ENCODE results near the gene CLEC2A.
"Not testable (repeated sequence)": the region's sequence is repeated elsewhere in the genome, so short reads cannot be mapped to it uniquely, and the experiment has no call there.

The CLEC2A gene

GRCh38 chr12:9881246-9881645 is 50.9 kb downstream of the CLEC2A start, which contains the start of gene KLRF2:
KLRF2 (plus strand) TSS chr12:9881489; CDS start chr12:9881596, 107 bp downstream.
- DNase-seq (ENCODE audit: low read depth), result no peak

DNA sequence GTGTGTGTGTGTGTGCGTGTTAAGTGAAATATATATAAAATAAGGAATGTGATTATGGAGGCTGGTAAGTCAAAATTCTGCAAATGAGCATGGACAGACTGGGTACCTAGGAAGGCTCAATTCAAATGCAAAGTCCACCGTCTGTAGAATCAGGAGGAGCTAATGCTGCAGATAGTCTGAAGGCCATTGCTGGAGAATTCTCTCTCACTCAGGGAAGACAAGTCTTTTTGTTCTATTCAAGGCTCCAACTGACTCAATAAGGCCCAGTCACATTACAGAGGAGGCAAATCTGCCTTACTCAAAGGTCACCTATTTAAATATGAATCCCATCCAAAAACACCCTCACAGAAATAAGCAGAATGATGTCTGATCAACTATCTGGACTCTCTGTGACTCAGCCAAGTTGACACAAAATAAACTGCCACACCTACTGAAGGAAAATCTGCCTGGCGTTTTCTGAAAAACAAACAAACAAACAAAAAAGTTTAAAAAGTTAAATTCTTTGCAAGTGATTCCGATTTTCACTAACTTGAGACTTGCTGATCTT is 51.6 kb downstream of the CLEC2A start:
- no peak for DNase-seq (ENCODE audit: low read depth)

GRCh38 chr12:9876120-9876519 is 56.0 kb downstream of the CLEC2A start:
- not testable (repeated sequence) for DNase-seq (ENCODE audit: low read depth)

- DNase-seq (ENCODE audit: low read depth), result no peak
These were observed 59.4 kb downstream of the CLEC2A start for GRCh38 chr12:9872742-9873141.

DNA sequence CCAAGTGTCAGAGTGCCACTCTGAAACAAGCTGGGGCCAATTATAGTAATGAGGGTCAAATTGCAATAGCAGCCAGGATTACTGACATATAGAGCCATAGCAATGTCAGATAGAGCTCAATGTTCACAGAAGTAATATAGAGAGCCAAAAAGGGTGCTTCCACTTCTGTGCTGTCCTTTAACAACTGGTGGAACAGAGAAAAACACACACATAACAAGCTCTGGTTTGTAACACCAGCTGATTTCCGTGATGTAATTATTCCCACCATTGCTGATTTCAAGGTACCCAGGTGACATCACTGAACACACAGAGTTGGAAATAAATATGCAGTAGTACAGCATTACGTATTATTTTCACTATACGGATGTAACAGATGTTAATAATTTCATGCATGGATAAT is 60.0 kb downstream of the CLEC2A start:
- DNase-seq (ENCODE audit: low read depth), result no peak

DNA sequence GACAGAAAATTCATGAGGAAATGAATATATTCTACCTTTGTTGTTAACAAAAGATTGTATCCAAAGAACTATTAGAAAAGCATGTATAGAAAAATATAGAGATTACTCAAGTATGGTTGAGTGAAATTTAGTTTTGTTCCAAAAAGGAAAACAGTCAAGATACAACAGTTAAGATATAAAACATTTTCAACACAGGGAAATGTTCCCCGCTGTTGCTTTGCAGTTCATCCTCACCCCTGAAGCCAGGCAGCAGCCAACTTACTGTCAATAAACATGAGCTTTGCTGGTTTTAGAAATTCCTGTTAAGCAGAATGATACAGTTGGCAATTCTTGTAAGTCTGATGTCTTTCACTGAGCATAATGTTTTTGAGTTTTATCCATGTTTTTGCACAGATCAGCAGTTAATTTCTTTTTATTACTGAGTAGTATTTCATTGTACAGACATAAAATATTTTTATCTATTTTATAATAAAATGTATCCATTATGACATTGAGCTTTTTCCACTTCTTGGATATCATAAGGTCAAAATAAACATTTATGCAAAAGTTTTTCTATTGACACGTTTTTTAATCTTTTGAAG is 61.8 kb downstream of the CLEC2A start:
- DNase-seq (ENCODE audit: low read depth), result no peak

DNA sequence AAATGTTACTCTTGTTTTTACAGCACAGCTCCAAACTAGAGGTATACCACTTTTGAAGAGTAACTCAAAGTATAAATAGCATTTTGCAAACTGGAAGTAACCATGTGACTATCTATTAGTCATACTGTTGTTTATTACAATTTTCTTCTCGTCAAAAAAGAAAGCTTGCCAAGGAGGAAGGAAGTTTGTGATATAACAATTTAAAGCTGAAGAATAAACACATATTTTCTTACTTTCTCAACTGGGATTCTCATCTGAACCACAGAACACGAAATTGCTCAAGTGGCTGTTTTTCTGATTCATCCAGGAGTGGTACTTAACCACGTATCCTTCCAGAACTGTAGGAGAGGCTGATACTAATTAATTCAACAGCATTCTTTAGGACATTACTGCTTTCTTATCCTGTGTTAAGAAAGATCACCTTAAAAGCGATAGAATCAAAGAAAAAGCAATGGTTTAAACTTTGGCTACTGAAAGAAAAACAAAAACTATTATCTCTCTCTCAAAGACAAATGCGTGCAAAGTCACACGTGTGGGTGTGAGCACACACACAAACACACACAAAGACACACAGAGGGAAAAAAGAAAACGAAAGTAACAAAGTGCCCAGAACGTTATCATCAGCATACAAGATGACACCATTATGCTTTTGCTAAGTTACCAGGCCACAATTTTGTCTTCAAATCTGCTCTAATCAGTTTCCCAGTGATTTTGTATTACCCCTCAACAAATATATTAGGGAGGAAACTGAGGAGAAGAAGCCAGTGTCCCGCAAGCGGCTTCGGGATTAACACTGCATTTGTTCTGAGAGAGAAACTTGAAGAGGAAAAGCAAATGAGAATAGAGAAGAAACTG is 62.6 kb downstream of the CLEC2A start, which contains the start of gene CLEC2B:
CLEC2B (minus strand) TSS at position 48 of the 855 bp plus-strand sequence.
- no peak for DNase-seq (ENCODE audit: low read depth)

GRCh38 chr12:9868951-9869306 is 63.2 kb downstream of the CLEC2A start:
- DNase-seq (ENCODE audit: low read depth), result no peak

DNA sequence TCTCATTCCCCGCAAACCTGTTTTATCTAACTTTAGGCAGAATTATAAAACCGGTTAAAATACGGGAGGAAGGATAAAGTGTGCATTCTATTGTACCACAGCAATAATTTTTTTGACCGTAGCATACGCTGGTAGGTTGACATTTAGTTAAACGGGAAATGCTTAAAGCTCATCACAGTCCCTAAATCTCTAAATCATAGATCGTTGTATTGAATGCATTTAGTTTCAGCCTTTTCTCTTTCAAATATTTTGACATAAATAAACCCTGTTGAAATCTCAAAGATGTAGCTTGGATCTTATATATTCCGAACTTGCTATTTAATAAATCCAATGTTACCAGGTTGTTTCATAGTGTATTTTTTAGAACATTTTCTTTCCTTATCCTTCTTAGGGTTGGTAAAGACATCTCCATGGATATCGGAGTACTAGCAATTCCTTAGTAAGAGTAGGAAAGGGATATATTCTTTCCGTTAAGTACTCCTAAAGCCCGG is 63.8 kb downstream of the CLEC2A start:
- no peak for DNase-seq (ENCODE audit: low read depth)

DNA sequence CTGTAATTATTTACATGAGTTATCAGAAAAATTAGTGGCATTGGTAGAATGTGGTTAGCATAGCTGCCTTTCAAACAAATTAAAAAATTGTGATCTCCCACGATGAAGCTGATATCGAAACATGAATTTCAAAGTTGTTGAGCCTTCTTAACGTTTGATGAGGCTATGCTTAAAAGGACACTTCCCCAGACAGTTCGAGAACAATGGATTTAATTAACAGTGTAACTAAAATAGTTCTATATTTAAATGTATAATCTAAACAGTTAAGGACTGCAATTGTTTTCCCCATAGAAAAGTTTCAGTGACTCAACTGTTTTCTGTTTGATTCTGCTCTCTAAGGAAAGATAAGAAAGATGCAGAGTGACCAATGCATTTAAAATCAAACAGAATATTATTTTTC is 64.6 kb downstream of the CLEC2A start:
- no peak for DNase-seq (ENCODE audit: low read depth)

DNA sequence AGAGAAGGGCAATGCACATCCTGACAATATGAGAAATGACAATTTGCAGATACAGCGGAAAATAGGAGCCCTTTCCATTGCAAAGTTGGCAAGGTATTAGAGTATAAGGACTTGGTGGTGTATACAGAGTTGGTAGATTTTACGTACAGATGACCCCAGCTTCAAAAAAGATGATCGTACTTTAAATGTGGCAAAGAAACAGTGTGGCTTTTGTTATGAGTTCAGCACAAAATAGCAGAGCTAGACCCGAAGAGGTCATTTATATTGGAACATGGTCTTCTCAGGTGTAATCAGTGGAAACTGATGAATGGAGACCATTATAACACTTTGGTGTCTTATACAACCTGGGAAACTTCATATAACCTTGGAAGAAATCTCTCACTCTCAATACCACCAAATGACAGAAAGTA is 65.3 kb downstream of the CLEC2A start:
- no peak for DNase-seq (ENCODE audit: low read depth)

DNA sequence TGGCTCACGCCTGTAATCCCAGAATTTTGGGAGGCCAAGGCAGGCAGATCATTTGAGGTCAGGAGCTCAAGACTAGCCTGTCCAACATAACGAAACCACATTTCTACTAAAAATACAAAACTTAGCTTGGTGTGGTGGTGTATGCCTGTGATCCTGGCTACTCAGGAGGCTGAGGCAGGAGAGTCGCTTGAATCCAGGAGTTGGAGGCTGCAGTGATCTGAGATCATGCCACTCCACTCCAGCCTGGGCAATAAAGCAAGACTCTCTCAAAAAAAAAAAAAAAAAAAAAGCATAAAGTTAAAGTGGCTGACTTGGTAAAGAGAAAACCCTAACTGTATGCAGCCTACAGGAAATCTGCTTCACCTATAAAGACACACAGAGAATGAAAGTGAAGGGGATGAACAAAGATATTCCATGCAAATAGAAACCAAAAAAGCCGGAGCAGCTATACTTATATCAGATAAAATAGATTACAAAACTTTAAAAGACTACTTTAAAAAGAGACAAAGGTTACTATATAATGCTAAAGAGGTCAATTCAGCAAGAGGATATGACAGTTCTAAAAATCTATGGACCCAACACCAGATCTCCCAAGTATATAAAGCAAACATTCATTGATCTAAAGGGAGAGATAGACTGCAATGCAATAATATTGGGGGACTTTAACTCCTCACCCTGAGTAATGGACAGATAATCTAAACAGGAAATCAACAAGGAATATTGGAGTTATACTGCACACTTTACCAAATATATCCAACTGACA is 67.1 kb downstream of the CLEC2A start:
- DNase-seq (ENCODE audit: low read depth), result no peak
